Ovary (tissue), 9 donors: ENCODE results near the gene RSBN1L. TPM values are rescaled to one million over a fixed set of nuclear protein-coding genes. Genes with fewer than 3 reads are reported as not detected.

Source experiments
- DNase-seq, 5 donors: peaks; one replicate each; pipeline ENCODE4 v3.0.0-alpha.2; 2019 to 2020
- H3K27ac ChIP-seq, 2 donors: fragments of 200-600 bp; one replicate each; pipeline versions ENCODE4 v1.5.1 to v1.8.0; 2019 to 2022
- H3K27me3 ChIP-seq: fragments of 200-600 bp; one replicate; pipeline ENCODE4 v1.8.0; 2022
- H3K36me3 ChIP-seq: fragments of 200-600 bp; sonication (generic); one replicate; pipeline ENCODE4 v1.5.1; 2019
- H3K4me1 ChIP-seq: one replicate; pipeline ENCODE4 v1.8.1; 2013; ENCODE audit warnings: mild to moderate bottlenecking, moderate library complexity; ENCODE audit not compliant: insufficient read depth
- H3K4me3 ChIP-seq: fragments of 200-600 bp; sonication (generic); one replicate; pipeline ENCODE4 v1.5.1; 2017
- H3K9me3 ChIP-seq, 2 donors: fragments of 200-600 bp in 1 of 2; sonication (generic) in 1 of 2; one replicate each; pipeline versions ENCODE4 v1.5.1 to v1.8.1; 2013 to 2019; ENCODE audit warnings: mild to moderate bottlenecking in 1 of 2, moderate library complexity in 1 of 2
- EP300 ChIP-seq: sonication (generic); formaldehyde crosslinking; IDR thresholded peaks from one replicate; pipeline ENCODE4 v1.6.1; 2017; ENCODE audit warnings: antibody characterized with exemption
- POLR2A ChIP-seq: fragments of 450-650 bp; IDR thresholded peaks from one replicate; pipeline ENCODE4 v1.6.1; 2017; ENCODE audit warnings: antibody characterized with exemption, mild to moderate bottlenecking, moderate library complexity
- WGBS, 3 donors: extraction: QIAGEN DNeasy Blood & Tissue Kit in 1 of 3; methylation state at CpG; one replicate each; pipeline versions ENCODE4 v1.1.5 to v1.1.7; 2013 to 2017; 5-methylcytosine and 5-hydroxymethylcytosine counted together
- intact Hi-C, 4 donors: fragments of 100-400 bp; cut with DNase I; formaldehyde crosslinking; loops; one replicate each; pipeline versions ENCODE4 v1.11.0 to v1.15.1; 2022 to 2023
- polyA plus RNA-seq, 2 donors: library from polyadenylated mRNA; stranded (reverse); fragments of 200-250 nt in 1 of 2; fragments of 350-450 nt in 1 of 2; fragmentation: Illumina TruSeq in 1 of 2; extraction: RNeasy Lipid Tissue Mini Kit (QIAGEN cat#74804) in 1 of 2; gene quantifications; one replicate each; pipeline ENCODE4 v1.2.3, GENCODE V29; 2013 to 2014
- total RNA-seq, 7 donors: library from RNA; depleted of rRNA in 2 of 7; stranded (reverse); fragments of >200 nt in 2 of 7; fragmentation: NEBNext Ultra II Directional in 3 of 7; extraction: Animal tissue kit (Norgen Biotek cat#: 25700) in 3 of 7; gene quantifications; one replicate each; pipeline versions ENCODE4 v1.1.0 to v1.2.4, GENCODE V29; 2016 to 2023
- TF ChIP-seq, protein P1 (sequence below), 3 donors: fragments of 450-650 bp in 2 of 3; fragments of 200-600 bp in 1 of 3; IDR thresholded peaks; one replicate each; pipeline versions ENCODE4 v1.5.1 to v1.8.0; 2016 to 2022; ENCODE audit warnings: antibody characterized with exemption in 3 of 3, mild to moderate bottlenecking in 1 of 3
- donor health status: DM: no; HTN: no; CAD: no; lungs with moderate emphysema.
- donor health status: DM: no; HTN: no; CAD: no.
- donor health status: Bipolar disorder and iron deficiency.
- donor health status: DM: yes; HTN: yes; CAD: no.
- donor health status: DM: no; HTN: no; CAD: no.
- donor health status: DM: yes; HTN: yes; CAD: no.

The RSBN1L gene
- total and polyA plus RNA-seq, 9 donors, result 12.4 to 28.3 (median 24.1) TPM

DNA sequence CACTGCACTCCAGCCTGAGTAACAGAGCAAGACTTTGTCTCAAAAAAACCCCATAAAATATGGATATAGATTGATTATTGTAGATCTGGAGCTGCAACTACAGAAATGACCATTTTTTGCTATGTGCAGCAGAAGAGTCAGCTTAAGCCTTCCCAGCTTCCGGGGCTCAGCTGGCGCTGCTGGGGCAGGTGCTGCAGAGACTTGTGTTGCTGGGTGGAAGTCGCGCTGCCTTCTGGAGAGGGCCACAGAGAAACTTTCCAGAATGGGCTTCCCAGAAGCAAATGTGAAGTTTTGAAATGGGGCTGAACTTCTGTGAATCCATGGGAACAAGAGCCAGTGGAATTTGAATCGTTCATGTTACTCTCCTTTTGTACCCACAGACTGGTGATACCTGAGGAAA lies 37.3 kb upstream of the RSBN1L start:
- H3K4me1 ChIP-seq, result no peaks in the 10 kb centered on the region
- no peaks in the 10 kb centered on the region for H3K9me3 ChIP-seq
- no peak overlapping the region for H3K4me3 ChIP-seq
- H3K36me3 ChIP-seq, result no peaks in the 10 kb centered on the region
- H3K27me3 ChIP-seq, result no peaks in the 10 kb centered on the region
- no peak overlapping the region for H3K27ac ChIP-seq
- no peak for DNase-seq
- intact Hi-C loops, result loop anchor here in 2 of 4 donors (5.0 kb wide), 2 partner anchors 98 to 1333 kb away; no protein-coding TSS in a partner anchor
- WGBS, 3 donors, result 89 to 95% (median 92%) methylated on average over 5 of the region's 5 CpGs
- TF ChIP-seq POLR2A (no peak), EP300 (no peak)
- TF ChIP-seq, protein P1, sequence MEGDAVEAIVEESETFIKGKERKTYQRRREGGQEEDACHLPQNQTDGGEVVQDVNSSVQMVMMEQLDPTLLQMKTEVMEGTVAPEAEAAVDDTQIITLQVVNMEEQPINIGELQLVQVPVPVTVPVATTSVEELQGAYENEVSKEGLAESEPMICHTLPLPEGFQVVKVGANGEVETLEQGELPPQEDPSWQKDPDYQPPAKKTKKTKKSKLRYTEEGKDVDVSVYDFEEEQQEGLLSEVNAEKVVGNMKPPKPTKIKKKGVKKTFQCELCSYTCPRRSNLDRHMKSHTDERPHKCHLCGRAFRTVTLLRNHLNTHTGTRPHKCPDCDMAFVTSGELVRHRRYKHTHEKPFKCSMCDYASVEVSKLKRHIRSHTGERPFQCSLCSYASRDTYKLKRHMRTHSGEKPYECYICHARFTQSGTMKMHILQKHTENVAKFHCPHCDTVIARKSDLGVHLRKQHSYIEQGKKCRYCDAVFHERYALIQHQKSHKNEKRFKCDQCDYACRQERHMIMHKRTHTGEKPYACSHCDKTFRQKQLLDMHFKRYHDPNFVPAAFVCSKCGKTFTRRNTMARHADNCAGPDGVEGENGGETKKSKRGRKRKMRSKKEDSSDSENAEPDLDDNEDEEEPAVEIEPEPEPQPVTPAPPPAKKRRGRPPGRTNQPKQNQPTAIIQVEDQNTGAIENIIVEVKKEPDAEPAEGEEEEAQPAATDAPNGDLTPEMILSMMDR (IDR thresholded peaks at IDR 0.05), result no peak

DNA sequence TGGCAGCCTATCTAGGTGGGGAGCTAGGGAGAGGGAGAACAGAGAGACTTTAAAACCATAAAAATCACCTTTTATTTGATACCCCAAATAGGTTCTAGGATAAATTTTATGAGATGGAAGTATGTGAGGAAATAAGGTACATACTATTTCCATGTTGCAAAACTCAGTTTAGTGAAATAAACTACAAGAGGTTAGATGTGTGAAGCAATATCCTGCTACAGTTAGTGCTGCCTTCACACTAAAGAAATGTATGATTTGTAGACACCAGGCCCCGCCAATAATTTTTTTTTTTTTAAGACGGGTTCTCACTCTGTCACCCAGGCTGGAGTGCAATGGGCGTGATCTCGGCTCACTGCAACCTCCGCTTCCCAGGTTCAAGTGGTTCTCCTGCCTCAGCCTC lies 34.4 kb upstream of the RSBN1L start:
- Histone ChIP-seq H3K4me3 (no peak overlapping the region), H3K9me3 (no peaks in the 10 kb centered on the region), H3K36me3 (no peaks in the 10 kb centered on the region), H3K27ac (no peak overlapping the region), H3K27me3 (no peaks in the 10 kb centered on the region), H3K4me1 (no peaks in the 10 kb centered on the region)
- whole genome bisulfite sequencing, 3 donors, result 92 to 98% (median 97%) methylated on average over 5 of the region's 5 CpGs
- no peak for DNase-seq
- intact Hi-C loops, result no loop called here
- TF ChIP-seq POLR2A, result no peak
- TF ChIP-seq, protein P1 (IDR thresholded peaks at IDR 0.05), result no peak
- no peak for TF ChIP-seq EP300

DNA sequence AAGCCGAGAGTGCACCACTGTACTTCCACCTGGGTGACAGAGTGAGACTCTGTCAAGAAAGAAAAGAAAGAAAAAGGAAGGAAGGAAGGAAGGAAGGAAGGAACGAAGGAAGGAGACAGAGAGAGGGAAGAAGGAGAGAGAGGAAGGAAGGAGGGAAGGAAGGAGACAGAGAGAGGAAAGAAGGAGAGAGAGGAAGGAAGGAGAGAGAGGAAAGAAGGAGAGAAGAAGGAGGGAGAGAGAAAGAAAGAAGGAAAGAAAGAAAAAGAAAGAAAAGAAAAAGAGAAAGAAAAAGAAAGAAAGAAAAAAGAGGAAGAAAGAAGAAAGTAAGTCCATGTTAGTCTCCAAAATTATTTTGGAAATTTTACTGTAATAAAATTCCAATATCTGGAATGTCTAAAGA lies 33.4 kb upstream of the RSBN1L start:
- peaks cover 1% of the 10 kb centered on the region for H3K4me1 ChIP-seq
- intact Hi-C loops, result no loop called here
- WGBS, 3 donors, result 93 to 97% (median 95%) methylated on average over 2 of the region's 2 CpGs
- H3K36me3 ChIP-seq, result no peaks in the 10 kb centered on the region
- H3K9me3 ChIP-seq, result no peaks in the 10 kb centered on the region
- H3K4me3 ChIP-seq, result no peak overlapping the region
- H3K27me3 ChIP-seq, result no peaks in the 10 kb centered on the region
- no peak overlapping the region for H3K27ac ChIP-seq
- DNase-seq, result no peak
- TF ChIP-seq EP300 (no peak), POLR2A (no peak)
- TF ChIP-seq, protein P1 (IDR thresholded peaks at IDR 0.05), result no peak

DNA sequence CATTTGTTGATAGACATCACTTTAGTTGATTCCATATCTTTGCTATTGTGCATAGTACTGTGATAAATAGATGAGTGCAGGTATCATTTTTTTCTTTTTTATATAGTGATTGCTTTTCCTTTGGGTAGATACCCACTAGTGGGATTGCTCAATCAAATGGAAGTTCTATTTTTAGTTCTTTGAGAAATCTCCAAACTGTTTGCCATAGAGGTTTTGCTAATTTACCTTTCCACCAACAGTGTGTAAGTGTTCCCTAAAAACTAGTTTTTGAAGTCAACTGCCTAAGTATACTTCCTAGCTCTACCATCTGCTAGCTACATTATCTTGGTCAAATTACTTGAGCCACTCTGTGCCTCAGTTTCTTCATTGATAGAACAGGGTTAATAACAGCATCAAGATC lies 31.5 kb upstream of the RSBN1L start:
- intact Hi-C loops, result no loop called here
- Histone ChIP-seq H3K36me3 (no peaks in the 10 kb centered on the region), H3K4me1 (peaks cover 1% of the 10 kb centered on the region), H3K27ac (no peak overlapping the region), H3K4me3 (no peak overlapping the region), H3K27me3 (no peaks in the 10 kb centered on the region), H3K9me3 (no peaks in the 10 kb centered on the region)
- TF ChIP-seq, protein P1 (IDR thresholded peaks at IDR 0.05), result no peak
- TF ChIP-seq EP300 (no peak), POLR2A (no peak)
- no peak for DNase-seq

DNA sequence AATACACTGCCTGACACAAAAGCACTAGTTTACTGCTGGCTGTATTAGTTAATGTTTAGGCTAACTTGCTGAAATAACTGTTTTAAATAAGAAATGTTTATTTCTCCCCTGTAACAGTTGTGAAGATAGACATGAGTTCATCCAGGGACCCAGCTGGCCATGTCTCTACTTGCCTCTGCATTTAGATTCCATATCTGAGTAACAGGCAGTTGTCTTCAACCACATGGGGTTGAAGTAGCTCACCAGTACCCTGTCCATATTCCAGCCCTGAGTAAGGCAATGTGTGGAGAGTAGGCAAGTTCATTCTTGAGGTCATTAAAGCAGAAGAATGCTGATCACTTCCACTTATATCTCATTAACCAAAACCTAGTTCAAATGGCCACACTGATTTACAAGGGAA lies 31.1 kb upstream of the RSBN1L start:
- DNase-seq, result no peak
- Histone ChIP-seq H3K9me3 (no peaks in the 10 kb centered on the region), H3K4me3 (no peak overlapping the region), H3K4me1 (peaks cover 1% of the 10 kb centered on the region), H3K27ac (no peak overlapping the region), H3K27me3 (no peaks in the 10 kb centered on the region), H3K36me3 (no peaks in the 10 kb centered on the region)
- intact Hi-C loops, result no loop called here
- TF ChIP-seq, protein P1 (IDR thresholded peaks at IDR 0.05), result no peak
- TF ChIP-seq EP300 (no peak), POLR2A (no peak)
